ENCODE data around the gene ZNF839. TPM values are rescaled to one million over a fixed set of nuclear protein-coding genes. Genes with fewer than 3 reads are reported as not detected.

ZNF839 gene
- total RNA-seq, 4 donors from 2014 or later: 6.7 to 14.1 (median 11.1) TPM

GRCh38 chr14:102374264-102374663 lies 54.7 kb downstream of the ZNF839 start:
- Histone ChIP-seq H3K36me3 (peaks cover 0 to 6% (median 0%) of the 10 kb centered on the region in 4 donors), H3K9me3 (no peaks in the 10 kb centered on the region), H3K27ac (no peak overlapping the region), H3K4me1 (peaks cover 0 to 3% (median 0%) of the 10 kb centered on the region in 4 donors), H3K4me3 (no peak overlapping the region), H3K27me3 (no peaks in the 10 kb centered on the region)
- TF ChIP-seq POLR2A (IDR thresholded peaks at IDR 0.05): no peak
- no peak for TF ChIP-seq CTCF (IDR thresholded peaks at IDR 0.05)
- no peak for TF ChIP-seq POLR2AphosphoS5 (IDR thresholded peaks at IDR 0.05)
- no peak for TF ChIP-seq EP300 (IDR thresholded peaks at IDR 0.05; ENCODE audit: low read depth)
- in situ Hi-C loops (cut with MboI; ENCODE audit: low pct_ligation_motif_present in 1 of 4, low pct_unique_long_range_greater_than_20kb in 1 of 4, low sequenced_read_pairs in 3 of 4) (loop anchor here in 1 of 4 donors (25.0 kb wide), 1 partner anchor 138 kb away; the partner anchor contains the start of gene ANKRD9), intact Hi-C loops (cut with DNase I; ENCODE audit: low total_unique reads) (no loop called here)
- DNase-seq: no peak
- 85 to 100% methylated on average over 1 to 2 of the region's 2 CpGs for WGBS, 2 donors (ENCODE audit: low coverage in 1 of 2)

- peaks cover 0 to 6% (median 0%) of the 10 kb centered on the region in 4 donors for H3K36me3 ChIP-seq
- no peak overlapping the region for H3K4me3 ChIP-seq
- no peak overlapping the region for H3K27ac ChIP-seq
- TF ChIP-seq POLR2A (IDR thresholded peaks at IDR 0.05) (no peak), CTCF (IDR thresholded peaks at IDR 0.05) (no peak), POLR2AphosphoS5 (IDR thresholded peaks at IDR 0.05) (no peak), EP300 (IDR thresholded peaks at IDR 0.05; ENCODE audit: low read depth) (no peak)
- H3K4me1 ChIP-seq: peaks cover 0 to 3% (median 0%) of the 10 kb centered on the region in 4 donors
- no peak for DNase-seq
- H3K9me3 ChIP-seq: no peaks in the 10 kb centered on the region
- WGBS, 2 donors (ENCODE audit: low coverage in 1 of 2): 88 to 89% methylated on average over 5 of the region's 5 CpGs
- in situ Hi-C loops (cut with MboI; ENCODE audit: low pct_ligation_motif_present in 1 of 4, low pct_unique_long_range_greater_than_20kb in 1 of 4, low sequenced_read_pairs in 3 of 4): no loop called here
- no peaks in the 10 kb centered on the region for H3K27me3 ChIP-seq
- intact Hi-C loops (cut with DNase I; ENCODE audit: low total_unique reads): no loop called here
Observed at GRCh38 chr14:102375119-102375518, 55.6 kb downstream of the ZNF839 start.

GRCh38 chr14:102377696-102378095 lies 58.1 kb downstream of the ZNF839 start:
- Histone ChIP-seq H3K27ac (no peak overlapping the region), H3K27me3 (no peaks in the 10 kb centered on the region), H3K9me3 (no peaks in the 10 kb centered on the region), H3K4me3 (no peak overlapping the region), H3K36me3 (peaks cover 0 to 6% (median 0%) of the 10 kb centered on the region in 4 donors), H3K4me1 (no peaks in the 10 kb centered on the region)
- intact Hi-C loops (cut with DNase I; ENCODE audit: low total_unique reads): no loop called here
- in situ Hi-C loops (cut with MboI; ENCODE audit: low pct_ligation_motif_present in 1 of 4, low pct_unique_long_range_greater_than_20kb in 1 of 4, low sequenced_read_pairs in 3 of 4): no loop called here
- DNase-seq: no peak
- TF ChIP-seq POLR2AphosphoS5 (IDR thresholded peaks at IDR 0.05) (no peak), CTCF (IDR thresholded peaks at IDR 0.05) (no peak), EP300 (IDR thresholded peaks at IDR 0.05; ENCODE audit: low read depth) (no peak), POLR2A (IDR thresholded peaks at IDR 0.05) (no peak)

GRCh38 chr14:102378830-102379229 lies 59.3 kb downstream of the ZNF839 start:
- 95 to 100% methylated on average over 7 to 9 of the region's 9 CpGs for WGBS, 2 donors (ENCODE audit: low coverage in 1 of 2)
- Histone ChIP-seq H3K4me1 (no peaks in the 10 kb centered on the region), H3K4me3 (no peak overlapping the region), H3K36me3 (peaks cover 0 to 6% (median 0%) of the 10 kb centered on the region in 4 donors), H3K9me3 (no peaks in the 10 kb centered on the region), H3K27ac (no peak overlapping the region), H3K27me3 (no peaks in the 10 kb centered on the region)
- in situ Hi-C loops (cut with MboI; ENCODE audit: low pct_ligation_motif_present in 1 of 4, low pct_unique_long_range_greater_than_20kb in 1 of 4, low sequenced_read_pairs in 3 of 4): no loop called here
- intact Hi-C loops (cut with DNase I; ENCODE audit: low total_unique reads): no loop called here
- no peak for DNase-seq
- TF ChIP-seq POLR2AphosphoS5 (IDR thresholded peaks at IDR 0.05): no peak
- no peak for TF ChIP-seq EP300 (IDR thresholded peaks at IDR 0.05; ENCODE audit: low read depth)
- no peak for TF ChIP-seq CTCF (IDR thresholded peaks at IDR 0.05)
- no peak for TF ChIP-seq POLR2A (IDR thresholded peaks at IDR 0.05)

Data from transverse colon (tissue), 4 donors.